Keratinocyte (primary cell): ENCODE data around the gene AFMID.

Source experiments
- CTCF ChIP-seq, 3 experiments: IDR thresholded peaks in 1 of 3; conservative IDR thresholded peaks in 1 of 3; optimal IDR thresholded peaks in 1 of 3; 2 replicates in 2 of 3; 3 replicates in 1 of 3; pipeline versions ENCODE3 to v1.5.1; 2011; ENCODE audit warnings: low read length in 3 of 3, mild to moderate bottlenecking in 3 of 3, moderate library complexity in 2 of 3, control low read depth in 1 of 3, inconsistent platforms in 1 of 3; ENCODE audit not compliant: insufficient read depth in 2 of 3; ENCODE audit errors: extremely low read depth in 1 of 3
- EZH2 ChIP-seq: IDR thresholded peaks from one replicate; pipeline ENCODE4 v1.6.1; 2012; ENCODE audit warnings: inconsistent platforms, mild to moderate bottlenecking, low read length, moderate library complexity

- TF ChIP-seq CTCF (optimal IDR thresholded peaks at IDR 0.05 in 1 of 3, IDR thresholded peaks at IDR 0.05 in 1 of 3, conservative IDR thresholded peaks at IDR 0.05 in 1 of 3; ENCODE audit: extremely low read depth in 1 of 3, insufficient read depth in 2 of 3, low read length in 3 of 3) (no peak), EZH2 (no peak)
These were observed 11.6 kb upstream of the AFMID start for GRCh38 chr17:78175643-78175981.
